BJ (cell line): ENCODE data around the gene EHBP1. TPM values are rescaled to one million over a fixed set of nuclear protein-coding genes. Genes with fewer than 3 reads are reported as not detected.

Experiments used
- CTCF ChIA-PET: fragments of 350-600 bp; formaldehyde crosslinking; extraction: SDS; loops from one replicate; lab custom pipeline; 2021; ENCODE audit warnings: antibody characterized with exemption, inconsistent platforms; lab: Yijun Ruan, JAX
- POLR2A ChIA-PET: fragments of 300-600 bp; sonication (Branson Sonifier 250); formaldehyde crosslinking; extraction: SDS; loops from one replicate; lab custom pipeline; 2021; ENCODE audit warnings: antibody characterized with exemption; lab: Charles Lee
- DNase-seq: peaks from one replicate; pipeline ENCODE4 v3.0.0-alpha.2; 2011; ENCODE audit warnings: low read depth
- H3K27me3 ChIP-seq: 2 replicates; pipeline ENCODE4 v1.6.0; 2011; ENCODE audit warnings: low read length; ENCODE audit not compliant: control insufficient read depth, insufficient read depth
- H3K36me3 ChIP-seq: 2 replicates; pipeline ENCODE4 v1.5.1; 2011; ENCODE audit warnings: low read length; ENCODE audit not compliant: control insufficient read depth, insufficient read depth
- H3K4me3 ChIP-seq: 2 replicates; pipeline ENCODE4 v1.5.1; 2011; ENCODE audit warnings: low read depth, mild to moderate bottlenecking, control low read depth, low read length
- CTCF ChIP-seq: IDR thresholded peaks from 2 replicates; pipeline ENCODE4 v1.5.1; 2011; ENCODE audit warnings: low read depth, mild to moderate bottlenecking, control low read depth, inconsistent platforms, low read length, moderate library complexity; ENCODE audit not compliant: insufficient read depth
- polyA plus RNA-seq: library from polyadenylated mRNA; depleted of rRNA; stranded (reverse); fragments of >200 nt; gene quantifications from 2 replicates; pipeline ENCODE4 v1.2.3, GENCODE V29; 2011

Gene EHBP1
- polyA plus RNA-seq, 1 experiment: 43.8 TPM

- ChIA-PET CTCF (no interaction called here), POLR2A (interaction anchor here (0.6 kb wide), 2 partner anchors 363 to 438 kb away, joined by 5 read pairs; no protein-coding TSS in a partner anchor)
- no peak for DNase-seq
- H3K4me3 ChIP-seq: no peak overlapping the region
- TF ChIP-seq CTCF: no peak
- peaks cover 49% of the 10 kb centered on the region for H3K27me3 ChIP-seq
- no peaks in the 10 kb centered on the region for H3K36me3 ChIP-seq
Measured at GRCh38 chr2:63059793-63060471, 354.4 kb downstream of the EHBP1 start.

GRCh38 chr2:63060472-63060991, 355.0 kb downstream of the EHBP1 start:
- H3K27me3 ChIP-seq: peaks cover 44% of the 10 kb centered on the region
- no peak for TF ChIP-seq CTCF
- H3K4me3 ChIP-seq: no peak overlapping the region
- POLR2A ChIA-PET: interaction anchor here (0.6 kb wide), 2 partner anchors 363 to 437 kb away, joined by 5 read pairs; no protein-coding TSS in a partner anchor
- CTCF ChIA-PET: no interaction called here
- no peaks in the 10 kb centered on the region for H3K36me3 ChIP-seq
- no peak for DNase-seq

- TF ChIP-seq CTCF: no peak
- DNase-seq: no peak
- H3K4me3 ChIP-seq: no peak overlapping the region
- H3K27me3 ChIP-seq: peaks cover 21% of the 10 kb centered on the region
- POLR2A ChIA-PET: no interaction called here
- CTCF ChIA-PET: no interaction called here
- H3K36me3 ChIP-seq: no peaks in the 10 kb centered on the region
Measured at GRCh38 chr2:63064197-63064596, 358.7 kb downstream of the EHBP1 start.

- POLR2A ChIA-PET: no interaction called here
- TF ChIP-seq CTCF: no peak
- CTCF ChIA-PET: no interaction called here
- Histone ChIP-seq H3K27me3 (peaks cover 20% of the 10 kb centered on the region), H3K36me3 (no peaks in the 10 kb centered on the region), H3K4me3 (no peak overlapping the region)
- no peak for DNase-seq
Measured at GRCh38 chr2:63064661-63065060, 359.1 kb downstream of the EHBP1 start.

- no peak for TF ChIP-seq CTCF
- Histone ChIP-seq H3K36me3 (no peaks in the 10 kb centered on the region), H3K4me3 (no peak overlapping the region), H3K27me3 (peaks cover 17% of the 10 kb centered on the region)
- no peak for DNase-seq
- ChIA-PET POLR2A (no interaction called here), CTCF (interaction anchor here (0.8 kb wide), 1 partner anchor 423 kb away, joined by 3 read pairs; no protein-coding TSS in a partner anchor)
Measured at GRCh38 chr2:63066265-63066664, 360.8 kb downstream of the EHBP1 start.
